ENCODE data around the gene PKN3. TPM values are rescaled to one million over a fixed set of nuclear protein-coding genes. Genes with fewer than 3 reads are reported as not detected.

Gene PKN3
- total and polyA plus RNA-seq, 5 experiments from 2014 or later = 0.98 to 2.2 (median 1.5) TPM

DNA sequence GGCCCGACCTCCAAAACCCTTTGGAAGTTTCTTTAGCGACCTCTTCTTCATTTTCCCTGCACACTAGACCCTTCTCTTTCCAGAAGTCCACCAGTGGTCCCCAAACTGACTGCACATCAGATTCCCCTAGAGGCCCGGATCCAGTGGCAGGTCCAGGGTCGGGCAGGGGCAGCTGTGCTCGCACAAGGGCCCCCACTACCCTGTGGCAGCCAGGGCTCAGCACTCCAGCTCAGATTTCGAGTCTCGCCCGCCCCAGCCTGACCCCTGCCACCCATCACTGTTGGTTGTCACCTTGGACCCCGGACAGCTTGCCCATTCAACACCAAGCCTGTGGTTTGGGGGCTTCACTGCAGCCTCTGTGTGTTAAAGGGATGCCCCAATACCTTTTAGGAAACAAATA is 29.4 kb downstream of the PKN3 start:
- no peak overlapping the region for H3K27ac Mint-ChIP-seq

DNA sequence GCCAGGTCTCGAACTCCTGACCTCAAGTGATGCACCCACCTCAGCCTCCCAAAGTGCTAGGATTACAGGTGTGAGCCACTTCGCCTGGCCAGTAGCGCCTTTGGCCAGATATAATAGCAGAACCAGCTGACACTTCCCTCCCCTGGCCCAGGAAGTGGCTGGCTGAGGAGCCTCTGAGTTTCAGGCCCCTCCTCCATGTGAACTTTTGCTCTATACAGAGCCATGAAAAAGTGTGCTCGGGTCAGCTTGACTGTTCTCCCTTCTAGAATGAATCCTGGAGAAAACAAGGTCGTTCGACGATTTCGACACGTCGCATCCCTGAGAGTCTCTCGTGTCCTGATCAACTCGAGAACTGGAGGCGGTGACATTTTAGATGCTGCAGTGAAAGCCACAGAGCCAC is 30.3 kb downstream of the PKN3 start:
- no peak overlapping the region for H3K27ac Mint-ChIP-seq
- peaks cover 0 to 37% (median 5%) of the 10 kb centered on the region in 3 donors for H3K36me3 Mint-ChIP-seq
- ATAC-seq (no peak), DNase-seq (no peak)
- POLR2A ChIA-PET = interaction anchor here (0.7 kb wide), 1 partner anchor 20 kb away, joined by 3 read pairs; no protein-coding TSS in a partner anchor
- no peak overlapping the region for H3K4me3 Mint-ChIP-seq
- H3K4me1 Mint-ChIP-seq = peaks cover 0 to 7% (median 4%) of the 10 kb centered on the region in 4 donors
- H3K9me3 Mint-ChIP-seq = no peaks in the 10 kb centered on the region
- no peaks in the 10 kb centered on the region for H3K27me3 Mint-ChIP-seq

More for the DNA sequence above, 29.4 kb downstream of the PKN3 start:
- Mint-ChIP-seq H3K27me3 (no peaks in the 10 kb centered on the region), H3K36me3 (peaks cover 0 to 34% (median 2%) of the 10 kb centered on the region in 3 donors), H3K4me1 (peaks cover 0 to 12% (median 9%) of the 10 kb centered on the region in 4 donors), H3K9me3 (no peaks in the 10 kb centered on the region), H3K4me3 (no peak overlapping the region)
- ATAC-seq = no peak
- POLR2A ChIA-PET = no interaction called here
- DNase-seq = no peak

DNA sequence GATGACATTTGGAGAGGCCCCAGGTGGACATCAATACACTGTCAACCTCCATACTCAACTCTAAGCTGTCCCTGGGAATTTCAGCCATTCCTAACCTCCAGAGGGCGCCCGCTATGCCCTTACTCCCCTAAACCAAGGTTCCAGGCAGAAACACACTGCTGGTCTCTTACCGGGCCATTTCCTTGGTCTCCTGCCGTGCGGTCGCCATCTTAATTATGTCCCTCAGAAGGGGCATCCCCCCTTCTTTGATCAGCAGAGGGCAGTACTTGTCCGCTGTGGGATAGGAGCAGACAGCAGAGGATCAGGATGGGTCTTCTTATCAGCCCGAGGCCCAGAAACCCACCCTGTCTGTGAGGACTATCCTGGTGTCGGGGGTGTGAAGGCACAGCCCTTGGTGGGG is 31.0 kb downstream of the PKN3 start:
- Mint-ChIP-seq H3K4me3 (no peak overlapping the region), H3K27me3 (no peaks in the 10 kb centered on the region), H3K9me3 (no peaks in the 10 kb centered on the region), H3K27ac (no peak overlapping the region), H3K36me3 (peaks cover 0 to 38% (median 5%) of the 10 kb centered on the region in 3 donors), H3K4me1 (peaks cover 0 to 6% (median 0%) of the 10 kb centered on the region in 4 donors)
- POLR2A ChIA-PET = no interaction called here
- ATAC-seq (peak in 1 of 2 donors; percentile 46), DNase-seq (no peak)

DNA sequence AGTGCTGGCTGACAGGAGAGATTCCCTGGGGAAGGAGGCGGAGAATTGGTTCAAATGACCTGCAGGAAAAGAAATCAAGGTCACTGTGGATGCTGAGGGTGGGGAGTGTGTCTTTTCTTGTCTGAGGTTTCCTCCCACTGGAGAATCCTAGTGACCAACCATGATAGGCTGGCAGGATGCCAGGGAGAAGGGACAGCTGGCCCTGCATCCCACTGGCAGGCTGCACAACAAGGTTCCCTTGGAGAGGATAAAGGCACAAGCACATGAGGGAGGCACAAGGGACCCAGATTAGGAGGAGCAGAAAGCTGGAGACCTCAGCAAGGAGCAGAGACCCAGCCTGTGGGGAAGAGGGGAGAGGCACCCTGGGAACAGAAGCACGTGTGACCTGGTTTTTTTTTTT is 33.1 kb downstream of the PKN3 start:
- DNase-seq (no peak), ATAC-seq (no peak)
- Mint-ChIP-seq H3K27me3 (no peaks in the 10 kb centered on the region), H3K27ac (peak overlapping the region in 1 of 10 donors; percentile 27), H3K9me3 (no peaks in the 10 kb centered on the region), H3K4me3 (no peak overlapping the region), H3K36me3 (peaks cover 0 to 53% (median 9%) of the 10 kb centered on the region in 3 donors), H3K4me1 (peaks cover 0 to 4% (median 0%) of the 10 kb centered on the region in 4 donors)
- POLR2A ChIA-PET = interaction anchor here (0.6 kb wide), 1 partner anchor 19 kb away, joined by 6 read pairs; no protein-coding TSS in a partner anchor

DNA sequence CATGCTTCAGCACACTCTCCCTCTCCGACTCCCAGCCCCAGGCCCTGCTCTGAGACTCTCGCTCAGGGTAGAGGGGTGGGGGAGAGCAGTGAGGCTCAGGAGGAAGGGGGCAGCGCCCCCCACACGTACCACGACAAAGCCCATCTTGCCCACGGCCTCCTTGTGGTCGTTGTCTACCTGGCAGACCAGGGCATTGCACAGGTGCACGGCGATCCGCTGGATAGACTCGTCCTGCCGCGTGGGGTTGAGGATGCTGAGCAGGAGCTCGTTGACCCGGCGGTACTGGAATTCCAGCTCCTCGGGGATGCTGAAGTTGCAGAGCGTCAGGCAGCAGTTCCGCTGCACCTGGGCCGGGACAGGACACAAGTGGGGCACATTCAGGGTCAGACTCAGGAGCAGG is 40.1 kb downstream of the PKN3 start:
- POLR2A ChIA-PET = no interaction called here
- Mint-ChIP-seq H3K36me3 (peaks cover 0 to 45% (median 13%) of the 10 kb centered on the region in 3 donors), H3K4me1 (no peaks in the 10 kb centered on the region), H3K27me3 (no peaks in the 10 kb centered on the region), H3K9me3 (no peaks in the 10 kb centered on the region), H3K4me3 (no peak overlapping the region), H3K27ac (no peak overlapping the region)
- no peak for ATAC-seq
- DNase-seq = no peak

DNA sequence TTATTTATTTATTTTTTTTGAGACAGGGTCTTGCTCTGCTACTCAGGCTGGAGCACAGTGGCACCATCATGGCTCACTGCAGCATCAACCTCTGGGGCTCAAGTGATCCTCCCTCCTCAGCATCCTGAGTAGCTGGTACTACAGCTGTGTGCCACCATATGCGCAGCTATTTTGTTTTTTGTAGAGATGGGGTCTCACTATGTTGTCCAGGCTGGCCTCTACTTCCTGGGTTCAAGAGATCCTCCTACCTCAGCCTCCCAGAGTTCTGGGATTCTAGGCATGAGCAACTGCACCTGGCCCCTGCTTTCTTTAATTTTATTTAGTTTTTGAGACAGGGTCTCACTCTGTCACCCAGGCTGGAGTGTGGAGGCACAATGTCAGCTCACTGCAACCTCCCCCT is 41.1 kb downstream of the PKN3 start:
- H3K4me1 Mint-ChIP-seq = no peaks in the 10 kb centered on the region
- H3K27ac Mint-ChIP-seq = peak overlapping the region in 1 of 10 donors; percentile 37
- POLR2A ChIA-PET = interaction anchor here (0.7 kb wide), 1 partner anchor 111 kb away, joined by 4 read pairs; no protein-coding TSS in a partner anchor
- no peak overlapping the region for H3K4me3 Mint-ChIP-seq
- no peaks in the 10 kb centered on the region for H3K9me3 Mint-ChIP-seq
- no peaks in the 10 kb centered on the region for H3K27me3 Mint-ChIP-seq
- peaks cover 0 to 48% (median 13%) of the 10 kb centered on the region in 3 donors for H3K36me3 Mint-ChIP-seq
- DNase-seq (no peak), ATAC-seq (no peak)

DNA sequence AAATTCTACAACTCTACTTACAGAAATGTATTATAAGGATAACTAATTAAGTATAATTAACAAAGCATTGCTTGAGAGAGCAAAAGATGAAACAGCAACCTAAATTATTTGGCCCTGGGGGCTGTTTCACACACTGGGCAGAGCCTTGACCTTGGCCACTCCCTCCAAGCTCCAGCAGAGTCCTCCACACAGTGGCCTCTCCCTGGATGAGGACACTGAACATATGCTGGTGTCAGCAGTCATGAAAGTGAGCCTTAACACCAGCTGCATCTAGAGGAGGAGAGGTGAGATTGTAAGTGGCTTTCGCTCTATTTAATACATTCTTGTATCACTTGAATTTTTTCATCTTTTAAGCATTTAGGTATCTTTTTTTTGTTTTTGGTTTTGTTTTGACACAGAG is 44.9 kb downstream of the PKN3 start:
- no peaks in the 10 kb centered on the region for H3K4me1 Mint-ChIP-seq
- H3K27me3 Mint-ChIP-seq = no peaks in the 10 kb centered on the region
- POLR2A ChIA-PET = no interaction called here
- H3K36me3 Mint-ChIP-seq = peaks cover 0 to 37% (median 11%) of the 10 kb centered on the region in 3 donors
- no peaks in the 10 kb centered on the region for H3K9me3 Mint-ChIP-seq
- H3K4me3 Mint-ChIP-seq = no peak overlapping the region
- H3K27ac Mint-ChIP-seq = peak overlapping the region in 1 of 10 donors; percentile 43
- ATAC-seq (no peak), DNase-seq (no peak)

DNA sequence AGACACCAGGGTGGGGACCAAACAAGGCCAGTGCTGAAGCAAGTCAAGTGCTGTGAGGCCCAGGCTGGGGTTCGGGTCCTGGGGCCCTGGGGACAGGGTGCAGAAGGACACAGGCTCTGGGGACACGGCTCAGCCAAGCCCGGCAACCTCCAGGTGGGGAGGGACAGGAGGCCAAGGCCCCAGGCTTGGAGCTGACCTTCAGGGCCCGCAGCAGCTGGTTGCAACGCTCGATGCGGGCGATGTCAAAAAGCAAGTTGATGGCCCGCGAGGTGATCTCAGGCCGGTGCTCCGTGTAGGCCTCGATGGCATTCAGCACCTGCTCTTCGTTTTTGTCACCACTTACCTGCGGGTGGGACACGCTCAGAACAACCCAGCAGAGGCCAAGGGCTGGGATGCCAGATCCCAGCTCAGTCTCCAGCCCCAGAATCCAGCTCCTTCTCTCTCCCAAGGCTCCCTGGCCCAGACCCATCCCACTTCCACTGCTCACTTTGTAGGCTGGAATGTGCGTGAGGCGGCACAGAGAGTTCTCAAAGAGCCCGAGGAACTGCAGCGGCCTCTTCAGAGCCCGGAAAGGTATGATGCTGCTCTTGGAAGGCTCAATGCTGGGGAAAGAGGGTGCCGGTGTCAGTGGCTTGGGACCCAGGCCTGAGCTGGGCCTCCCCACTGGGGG is 48.8 kb downstream of the PKN3 start:
- H3K27ac Mint-ChIP-seq = peak overlapping the region in 1 of 10 donors; percentile 13
- DNase-seq = no peak
- H3K4me1 Mint-ChIP-seq = peaks cover 0 to 4% (median 3%) of the 10 kb centered on the region in 4 donors
- no peaks in the 10 kb centered on the region for H3K9me3 Mint-ChIP-seq
- H3K27me3 Mint-ChIP-seq = no peaks in the 10 kb centered on the region
- peaks cover 0 to 50% (median 6%) of the 10 kb centered on the region in 3 donors for H3K36me3 Mint-ChIP-seq
- H3K4me3 Mint-ChIP-seq = no peak overlapping the region
- no peak for ATAC-seq
- POLR2A ChIA-PET = no interaction called here

DNA sequence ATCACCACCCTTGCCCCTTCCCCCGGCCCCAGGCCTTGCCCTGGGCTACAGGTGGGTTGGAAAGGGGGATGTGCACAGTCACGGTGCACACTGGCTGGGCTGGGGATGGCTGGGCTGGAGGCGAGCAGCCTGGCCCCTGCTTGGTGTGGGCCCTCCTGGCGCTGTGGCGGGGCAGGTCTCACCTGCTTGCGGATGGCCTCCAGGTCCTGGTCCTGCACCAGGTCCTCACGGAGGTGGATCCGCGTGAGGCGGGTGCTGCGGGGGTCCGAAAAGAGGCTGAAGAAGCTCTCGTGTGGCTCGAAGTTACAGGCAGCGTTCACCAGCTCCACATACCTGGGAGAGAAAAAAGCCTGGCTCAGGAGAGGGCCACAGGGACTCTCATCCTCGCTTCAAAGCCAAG is 51.3 kb downstream of the PKN3 start:
- DNase-seq (no peak), ATAC-seq (no peak)
- Mint-ChIP-seq H3K36me3 (peaks cover 0 to 35% (median 3%) of the 10 kb centered on the region in 3 donors), H3K27me3 (no peaks in the 10 kb centered on the region), H3K9me3 (no peaks in the 10 kb centered on the region), H3K4me3 (no peak overlapping the region), H3K4me1 (peaks cover 0 to 13% (median 5%) of the 10 kb centered on the region in 4 donors), H3K27ac (no peak overlapping the region)
- POLR2A ChIA-PET = interaction anchor here (0.6 kb wide), 1 partner anchor 195 kb away, joined by 5 read pairs; no protein-coding TSS in a partner anchor

DNA sequence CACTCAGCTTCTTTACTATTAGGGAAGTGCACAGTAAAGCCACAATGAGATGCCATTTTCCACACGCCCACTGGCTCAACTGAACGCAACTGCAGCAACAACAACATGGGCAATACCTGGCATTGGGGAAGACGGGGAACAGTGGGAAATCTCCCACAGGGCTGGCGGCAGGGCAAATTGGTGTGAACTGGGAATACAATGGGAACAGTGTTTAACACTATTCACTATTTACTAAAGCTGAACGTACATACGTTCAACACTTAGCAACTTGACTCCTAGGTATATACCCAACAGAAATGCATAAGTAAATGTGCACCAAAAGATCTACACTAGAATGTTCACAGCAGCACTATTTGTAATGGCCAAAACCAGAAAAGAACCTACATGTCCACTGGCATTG is 55.3 kb downstream of the PKN3 start:
- POLR2A ChIA-PET = interaction anchor here (0.7 kb wide), 1 partner anchor 32 kb away, joined by 4 read pairs; no protein-coding TSS in a partner anchor
- Mint-ChIP-seq H3K27me3 (no peaks in the 10 kb centered on the region), H3K27ac (peak overlapping the region in 2 of 10 donors; percentile 29 to 30), H3K4me3 (no peak overlapping the region), H3K4me1 (peaks cover 3 to 16% (median 6%) of the 10 kb centered on the region in 4 donors), H3K9me3 (no peaks in the 10 kb centered on the region), H3K36me3 (peaks cover 0 to 14% (median 0%) of the 10 kb centered on the region in 3 donors)
- DNase-seq = no peak
- no peak for ATAC-seq

DNA sequence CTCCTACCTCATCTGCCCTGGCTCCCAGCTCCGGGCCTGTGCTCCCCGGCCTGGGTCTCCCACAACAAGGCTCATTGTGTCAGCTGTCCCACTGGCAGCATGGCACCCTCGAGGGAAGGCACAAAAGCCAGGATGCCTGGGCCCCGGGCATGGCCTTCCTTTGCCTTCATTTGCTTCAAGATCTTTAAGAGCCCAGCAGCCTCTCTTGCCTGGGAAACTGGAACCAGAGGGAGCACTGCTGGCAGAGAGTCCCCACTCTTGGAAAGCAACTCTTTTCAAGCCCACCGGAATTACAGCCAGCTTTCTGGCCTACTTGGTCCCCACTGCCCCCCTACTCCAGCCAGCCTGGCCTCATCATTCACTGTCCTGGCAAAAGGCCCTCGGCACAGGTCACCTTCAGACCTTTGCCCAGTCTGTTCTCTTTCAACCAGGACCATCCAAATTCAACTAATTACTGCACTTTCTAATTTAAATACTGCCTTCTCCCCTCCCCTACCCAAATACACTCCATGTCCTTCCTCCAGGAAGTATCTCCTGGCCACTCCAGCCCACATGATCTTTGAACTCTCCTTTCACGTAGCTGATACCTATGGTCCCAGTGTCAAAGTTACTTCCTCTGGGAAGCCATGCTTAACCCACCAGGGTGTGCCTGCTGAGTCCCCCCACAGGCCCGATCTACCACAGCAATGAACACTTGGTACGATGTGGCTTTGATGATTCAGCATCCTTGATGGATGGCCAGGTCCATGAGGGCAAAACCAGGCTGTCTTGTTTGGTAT is 60.6 kb downstream of the PKN3 start:
- no peaks in the 10 kb centered on the region for H3K9me3 Mint-ChIP-seq
- peaks cover 14 to 43% (median 22%) of the 10 kb centered on the region in 4 donors for H3K4me1 Mint-ChIP-seq
- DNase-seq (no peak), ATAC-seq (no peak)
- no peaks in the 10 kb centered on the region for H3K27me3 Mint-ChIP-seq
- POLR2A ChIA-PET = interaction anchor here (0.7 to 1.5 kb wide), 2 partner anchors 9 to 81 kb away, joined by 3 to 4 read pairs; partner anchors contain the start of gene ZER1
- H3K36me3 Mint-ChIP-seq = peaks cover 0 to 20% (median 3%) of the 10 kb centered on the region in 3 donors
- no peak overlapping the region for H3K4me3 Mint-ChIP-seq
- H3K27ac Mint-ChIP-seq = peak overlapping the region in 6 of 10 donors; percentile 24 to 76 (median 62)

DNA sequence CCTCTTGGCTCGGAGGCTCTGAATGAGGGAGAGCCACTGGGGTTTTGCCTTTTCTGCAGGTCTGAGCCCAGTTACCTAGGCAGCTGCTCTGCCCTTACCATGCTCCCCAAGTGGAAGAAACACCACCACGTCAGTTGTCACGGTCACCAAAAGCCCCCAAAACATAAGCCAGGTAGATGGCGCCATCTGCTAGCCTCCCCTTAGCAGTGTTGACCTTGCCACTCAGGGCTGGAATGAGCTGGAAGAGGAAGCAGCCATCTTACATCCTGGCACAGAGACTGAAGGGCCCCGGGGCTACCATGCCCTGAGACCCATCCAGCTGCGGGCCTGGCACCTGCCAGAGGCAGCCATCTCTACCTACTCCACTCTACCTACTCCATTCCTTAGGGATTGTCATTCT is 62.1 kb downstream of the PKN3 start:
- H3K9me3 Mint-ChIP-seq = no peaks in the 10 kb centered on the region
- peaks cover 0 to 26% (median 3%) of the 10 kb centered on the region in 3 donors for H3K36me3 Mint-ChIP-seq
- no peaks in the 10 kb centered on the region for H3K27me3 Mint-ChIP-seq
- POLR2A ChIA-PET = interaction anchor here (0.6 to 0.7 kb wide), 2 partner anchors 49 to 63 kb away, joined by 3 read pairs; no protein-coding TSS in a partner anchor
- DNase-seq (peak in 1 of 10 donors; percentile 17), ATAC-seq (peak in 1 of 2 donors; percentile 36)
- peak overlapping the region in 1 of 10 donors; percentile 56 for H3K4me3 Mint-ChIP-seq
- H3K27ac Mint-ChIP-seq = peak overlapping the region in 1 of 10 donors; percentile 47
- H3K4me1 Mint-ChIP-seq = peaks cover 17 to 54% (median 32%) of the 10 kb centered on the region in 4 donors
